ENCODE data around the gene EML1.

The EML1 gene

DNA sequence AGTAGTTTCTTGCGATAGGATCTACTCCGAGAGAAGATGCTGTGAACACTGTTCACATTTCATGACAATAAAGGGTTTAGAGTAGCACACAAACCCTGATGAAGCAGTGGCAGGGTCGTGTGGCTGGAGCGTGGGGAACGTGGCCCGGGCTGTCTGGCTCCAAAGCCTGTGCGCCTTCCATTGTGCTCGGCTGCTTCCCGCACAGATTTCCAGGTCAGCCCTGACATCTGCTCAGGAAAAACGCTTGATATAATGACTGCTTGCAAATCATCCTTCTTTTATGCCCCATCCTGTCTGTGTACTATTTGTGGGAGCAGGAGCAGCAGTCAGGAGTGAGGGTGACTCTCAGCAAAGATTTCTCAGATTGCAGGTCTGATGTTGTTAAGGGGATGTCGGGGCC lies 78.6 kb downstream of the EML1 start:
- no peak for DNase-seq (ENCODE audit: low read depth in 2 of 2)

DNA sequence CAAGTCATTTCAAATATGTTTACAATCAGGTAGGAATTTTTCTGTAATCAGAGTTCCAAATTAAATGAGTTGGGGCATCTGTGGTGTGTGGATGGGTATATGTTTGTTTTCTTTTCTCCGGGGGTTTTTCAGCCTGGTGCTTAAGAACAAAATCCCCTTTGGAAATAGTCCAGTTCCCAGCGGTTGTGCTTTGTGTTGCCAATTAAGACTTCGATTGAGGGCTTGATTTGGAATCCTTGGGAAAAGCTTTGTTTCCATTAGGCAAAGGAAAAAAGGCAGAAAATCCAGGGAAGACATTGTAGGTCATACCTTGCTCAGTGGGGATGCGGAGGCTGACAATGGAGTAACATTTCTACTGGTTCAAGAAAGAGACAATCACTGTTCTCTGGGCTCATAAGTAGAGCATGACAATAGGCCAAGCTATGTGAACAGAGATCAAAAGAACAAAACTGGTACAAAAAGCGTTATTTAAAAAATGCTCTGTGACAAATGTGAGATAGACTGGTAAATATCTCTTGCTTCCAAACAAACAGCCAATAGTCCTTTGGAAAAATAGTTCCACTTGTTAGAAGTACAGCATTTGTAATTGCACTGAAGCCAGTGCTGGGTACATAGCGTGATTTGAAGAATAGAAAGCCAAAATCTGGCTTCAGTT lies 79.7 kb downstream of the EML1 start:
- no peak for DNase-seq (ENCODE audit: low read depth in 2 of 2)

DNA sequence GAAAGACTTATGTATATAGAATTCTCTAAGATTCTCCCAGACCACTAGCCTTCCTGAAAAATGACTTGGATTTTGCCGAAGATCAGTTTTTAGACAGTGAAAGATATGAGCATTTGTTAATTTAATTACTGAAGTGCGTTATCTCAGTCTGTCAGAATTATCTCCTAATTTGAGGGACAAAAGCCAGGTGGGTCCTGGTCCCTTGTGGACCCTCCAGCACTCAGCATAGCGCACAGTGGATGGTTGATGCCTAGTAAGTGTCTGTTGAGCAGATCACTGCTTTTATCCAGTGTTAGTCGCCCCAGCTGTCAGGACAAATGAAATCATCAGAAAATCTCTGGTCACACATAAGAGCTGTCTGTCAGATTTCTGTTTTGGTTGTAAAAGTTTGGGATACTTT lies 80.4 kb downstream of the EML1 start:
- no peak for DNase-seq (ENCODE audit: low read depth in 2 of 2)

DNA sequence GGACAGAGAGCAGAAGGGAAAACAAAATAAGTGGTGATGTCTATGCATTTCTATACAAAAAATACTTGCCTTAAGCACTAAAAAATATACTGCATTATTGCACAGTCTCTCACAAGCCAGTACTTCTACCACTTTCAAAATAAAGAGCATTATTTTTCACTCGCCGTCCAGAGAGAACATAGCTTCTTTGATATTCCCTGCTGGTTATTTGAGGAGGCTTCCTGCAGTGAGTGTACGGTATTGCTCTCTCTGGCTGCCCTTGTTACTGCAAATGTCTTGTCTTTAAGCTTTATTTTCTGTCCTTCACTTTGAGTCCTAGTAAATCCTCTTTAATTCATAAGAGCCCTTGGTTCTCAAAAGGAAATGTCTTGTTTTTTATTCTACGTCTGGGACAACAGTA lies 81.1 kb downstream of the EML1 start:
- no peak for DNase-seq (ENCODE audit: low read depth in 2 of 2)

DNA sequence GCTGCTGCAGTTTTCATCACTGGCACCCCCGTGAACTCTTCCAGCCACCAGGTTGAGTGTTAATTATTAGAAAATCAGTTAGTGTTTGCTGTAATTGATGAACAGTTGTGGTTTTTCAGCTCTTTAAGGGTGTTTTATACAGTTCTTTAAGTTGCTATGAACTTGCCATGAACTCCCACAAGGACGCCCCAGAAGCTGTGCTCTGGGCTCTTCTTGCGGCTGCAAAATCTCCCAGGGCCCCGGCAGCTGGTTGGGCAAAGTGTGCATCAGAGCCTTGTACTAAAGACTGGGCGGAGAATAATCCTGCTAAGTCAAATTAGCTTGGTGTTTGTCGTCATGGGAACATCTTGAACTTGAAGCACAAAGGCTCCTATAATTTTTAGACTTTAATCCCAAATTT lies 82.2 kb downstream of the EML1 start:
- DNase-seq (ENCODE audit: low read depth in 2 of 2) = no peak

DNA sequence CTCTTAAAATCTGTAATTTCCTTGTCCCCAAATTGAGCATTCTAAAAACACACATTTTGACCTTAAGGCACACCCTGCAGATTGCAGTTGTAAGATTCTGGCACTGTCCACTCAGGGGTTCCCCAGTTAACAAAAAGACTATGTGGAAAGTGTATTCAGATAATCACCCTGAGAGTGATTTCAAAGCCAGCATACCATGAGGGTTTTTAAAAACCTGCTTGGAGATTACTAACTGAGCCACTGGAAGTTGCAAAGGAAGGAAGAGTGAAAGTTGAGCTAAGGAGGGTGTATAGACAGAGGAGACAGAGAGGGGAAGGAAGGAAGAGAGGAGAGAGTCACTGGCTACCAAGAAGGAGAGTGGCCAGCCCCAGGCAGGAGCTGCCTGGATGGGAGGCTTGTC lies 82.6 kb downstream of the EML1 start:
- DNase-seq (ENCODE audit: low read depth in 2 of 2) = no peak

DNA sequence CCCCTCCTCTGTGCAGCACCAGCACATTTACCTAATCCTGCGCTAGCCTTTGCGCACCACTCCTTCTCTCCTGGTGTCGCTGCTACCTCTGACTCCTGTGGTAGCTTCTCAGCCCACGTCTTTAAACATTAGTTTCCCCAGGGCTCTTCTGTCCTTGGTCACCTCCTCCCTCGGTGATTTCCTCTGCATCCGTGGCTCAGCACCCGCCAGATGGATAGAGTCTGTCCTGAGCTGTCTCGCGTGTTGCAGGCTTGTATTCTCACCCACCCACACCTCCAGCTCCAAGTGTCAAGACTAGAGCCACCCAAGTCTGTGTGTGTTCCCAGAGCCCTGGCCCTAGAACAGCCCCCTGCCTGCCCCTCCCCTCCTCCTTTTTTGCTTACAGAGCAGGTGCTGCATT lies 83.2 kb downstream of the EML1 start:
- DNase-seq (ENCODE audit: low read depth in 2 of 2) = no peak

DNA sequence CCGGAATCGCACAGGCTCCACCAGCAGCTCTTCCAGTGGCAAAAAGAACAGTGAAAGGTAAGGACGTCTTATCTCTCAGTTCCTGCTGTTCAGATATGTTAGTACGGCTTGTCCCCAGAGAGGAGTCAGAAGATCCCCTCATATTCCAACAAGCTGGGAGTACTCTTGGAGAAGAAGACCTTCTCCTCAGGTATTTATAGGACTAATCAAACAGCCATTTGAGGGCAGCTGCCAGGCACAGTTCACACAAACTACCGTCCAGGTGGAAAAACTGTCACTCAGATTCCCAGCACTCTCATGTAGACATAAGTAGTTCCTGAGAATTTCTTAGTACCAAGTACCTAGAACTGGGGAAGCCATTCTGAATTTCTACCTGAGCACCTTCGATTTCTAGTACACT lies 85.3 kb downstream of the EML1 start:
- DNase-seq (ENCODE audit: low read depth in 2 of 2) = no peak

DNA sequence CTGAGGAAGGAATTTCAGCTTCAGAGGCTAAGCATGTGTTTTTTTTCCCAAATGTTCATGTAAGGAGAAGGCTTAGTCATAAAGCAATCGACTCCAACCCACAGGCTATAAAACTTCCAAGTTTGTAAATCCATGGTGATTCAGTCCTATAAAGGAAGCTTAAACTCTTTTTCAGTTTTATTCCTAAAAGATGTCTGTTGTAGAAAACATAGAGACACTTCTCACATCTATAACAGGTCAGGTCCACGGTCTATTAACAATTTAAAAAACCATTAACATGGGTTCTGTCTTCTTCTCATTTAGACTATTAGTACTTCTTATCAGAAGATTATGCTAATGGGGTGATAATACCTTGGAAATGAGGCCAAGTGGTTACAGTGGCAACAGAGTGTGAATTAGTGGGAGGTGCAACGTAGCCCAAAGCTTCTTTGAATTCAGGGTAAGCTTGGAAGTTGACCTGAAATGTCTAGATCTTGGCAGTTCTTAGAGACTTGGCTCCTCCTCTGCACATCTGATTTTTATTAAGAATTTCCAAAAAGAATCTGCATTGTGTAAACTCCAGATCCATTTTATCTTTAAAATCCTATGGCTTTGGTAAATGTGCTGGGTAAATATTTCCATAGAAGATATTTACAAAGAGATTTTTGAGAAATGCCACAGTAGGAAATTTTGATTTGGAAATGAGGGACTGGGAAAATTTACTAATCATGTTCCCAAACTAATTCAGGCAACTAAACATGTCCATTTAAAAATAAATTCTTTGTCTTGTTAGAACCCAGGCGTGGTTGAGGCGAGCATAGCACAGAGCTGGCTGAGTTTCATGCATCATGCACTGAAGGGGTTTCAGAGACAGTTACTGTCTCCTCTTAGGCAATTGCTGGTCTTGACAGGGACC lies 86.4 kb downstream of the EML1 start:
- no peak for DNase-seq (ENCODE audit: low read depth in 2 of 2)

DNA sequence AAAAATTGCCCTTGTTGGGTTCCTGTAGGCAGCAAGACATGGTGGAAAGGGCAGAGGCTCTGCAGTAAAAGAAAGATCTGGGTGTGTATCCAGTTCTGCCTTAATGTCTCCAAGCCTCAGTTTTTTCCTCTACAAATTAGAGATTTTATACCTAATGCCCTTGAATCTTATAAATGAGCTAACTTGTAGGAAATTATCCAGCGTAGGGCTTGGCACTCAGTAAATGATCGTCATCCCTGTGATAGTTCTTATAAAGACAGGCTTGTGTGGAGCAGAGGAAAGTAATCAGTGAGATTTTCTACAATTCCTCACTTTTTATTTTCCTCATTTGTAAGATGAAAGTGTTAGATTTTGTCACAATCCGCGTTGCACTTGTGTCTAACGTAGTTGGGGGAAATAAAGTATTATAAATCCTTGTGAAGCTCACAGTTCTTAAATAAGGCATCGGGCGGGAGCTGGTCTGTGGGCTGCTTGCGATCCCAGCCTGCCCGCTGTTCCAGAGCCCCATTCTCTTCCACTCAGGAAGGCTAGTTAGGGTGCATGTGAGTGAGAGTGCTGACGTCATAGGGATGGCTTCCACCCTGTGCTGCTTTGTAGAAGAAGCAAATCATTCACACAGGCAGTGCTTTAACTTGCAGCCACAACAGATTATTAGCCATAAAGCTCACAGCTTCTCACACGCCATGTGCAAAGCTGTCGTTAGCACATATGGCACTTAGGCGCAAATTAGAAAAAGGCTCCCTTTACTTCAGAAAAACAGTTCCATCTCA lies 87.6 kb downstream of the EML1 start:
- no peak for DNase-seq (ENCODE audit: low read depth in 2 of 2)

DNA sequence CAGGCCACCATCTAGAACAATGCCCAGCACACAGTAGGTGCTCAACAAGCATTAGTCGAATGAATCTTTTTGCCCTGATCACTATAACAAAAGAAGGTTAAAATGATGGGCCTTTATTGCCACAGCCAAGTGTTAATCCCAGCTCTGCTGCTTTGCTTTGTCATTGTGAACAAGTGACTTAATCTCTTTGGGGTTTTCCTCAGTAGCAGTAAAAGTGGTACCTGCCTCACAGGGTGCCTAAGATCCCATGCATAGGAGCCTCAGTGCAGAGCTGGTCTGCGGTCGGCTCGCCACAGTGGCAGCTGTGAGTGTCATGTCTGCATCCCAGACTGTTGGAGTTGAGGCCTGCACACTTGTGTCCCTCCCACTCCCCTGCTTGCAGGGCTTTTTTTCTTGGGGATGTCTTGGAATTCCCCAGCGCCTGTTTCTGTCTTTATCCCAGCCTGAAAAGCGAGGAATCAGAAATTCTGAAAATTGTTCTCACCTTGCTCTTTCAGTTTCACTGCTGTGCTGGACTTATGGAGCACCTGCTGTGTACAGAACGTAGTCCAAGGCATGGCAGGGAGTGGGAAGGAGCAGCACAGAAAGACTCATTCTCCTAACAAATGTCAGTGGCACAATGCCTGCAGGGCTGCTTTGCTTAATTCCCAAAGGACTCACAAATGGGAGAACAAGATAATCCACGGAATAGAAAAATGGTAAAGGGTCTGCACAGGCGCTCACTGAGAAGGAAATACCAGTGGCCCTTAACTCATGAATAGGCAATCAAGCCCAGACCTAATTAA lies 90.8 kb downstream of the EML1 start:
- no peak for DNase-seq (ENCODE audit: low read depth in 2 of 2)

DNA sequence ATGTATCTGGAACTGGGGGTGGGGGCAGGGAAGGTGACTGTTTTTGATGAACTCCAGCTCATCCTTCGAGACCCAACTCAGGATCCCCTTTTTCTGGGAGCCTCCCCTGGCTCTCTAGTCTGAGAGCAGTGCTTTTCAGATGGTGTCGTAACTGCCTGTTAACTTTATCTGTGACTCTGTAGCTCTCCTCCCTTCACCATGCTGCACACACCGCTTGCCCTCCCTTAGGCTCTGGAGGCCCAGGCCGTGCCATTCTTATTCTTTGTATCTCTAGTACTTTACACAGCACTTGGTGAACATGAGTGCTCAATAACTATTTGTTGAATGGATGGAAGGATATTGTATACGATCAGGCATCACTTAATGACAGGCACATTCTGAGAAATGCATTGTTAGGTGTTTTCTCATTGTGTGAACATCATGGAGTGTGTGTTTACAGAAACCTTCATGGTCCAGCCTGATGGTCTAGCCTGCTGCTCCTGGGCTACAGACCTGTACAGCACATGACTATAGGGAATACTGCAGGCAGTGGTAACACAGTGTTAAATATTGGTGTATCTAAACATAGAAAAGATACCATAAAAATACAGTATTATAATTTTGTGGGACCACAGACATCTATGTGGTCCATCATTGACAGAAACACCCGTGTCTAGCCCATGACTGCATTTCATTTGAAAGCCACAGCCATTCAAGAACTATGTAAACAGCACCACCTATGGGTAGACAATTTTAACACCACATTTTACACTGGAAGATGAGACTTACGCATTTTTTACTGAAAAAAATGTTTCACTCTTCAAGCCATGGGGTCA lies 91.8 kb downstream of the EML1 start:
- no peak for DNase-seq (ENCODE audit: low read depth in 2 of 2)

DNA sequence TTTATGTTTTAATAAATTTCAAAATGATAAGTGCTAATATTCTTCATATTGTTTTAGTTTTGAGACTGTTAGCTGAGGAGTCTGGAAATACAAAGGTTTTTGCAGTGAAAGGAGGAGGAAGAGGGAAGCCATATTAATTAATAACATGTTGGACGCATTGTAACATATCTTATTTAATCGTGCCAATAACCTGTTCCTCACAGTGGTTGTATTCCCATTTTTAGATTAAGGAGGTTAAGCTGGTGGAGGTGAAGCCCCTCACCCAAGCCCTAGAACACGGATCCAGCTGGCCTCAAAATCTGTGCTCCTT lies 92.4 kb downstream of the EML1 start:
- DNase-seq (ENCODE audit: low read depth in 2 of 2) = no peak

DNA sequence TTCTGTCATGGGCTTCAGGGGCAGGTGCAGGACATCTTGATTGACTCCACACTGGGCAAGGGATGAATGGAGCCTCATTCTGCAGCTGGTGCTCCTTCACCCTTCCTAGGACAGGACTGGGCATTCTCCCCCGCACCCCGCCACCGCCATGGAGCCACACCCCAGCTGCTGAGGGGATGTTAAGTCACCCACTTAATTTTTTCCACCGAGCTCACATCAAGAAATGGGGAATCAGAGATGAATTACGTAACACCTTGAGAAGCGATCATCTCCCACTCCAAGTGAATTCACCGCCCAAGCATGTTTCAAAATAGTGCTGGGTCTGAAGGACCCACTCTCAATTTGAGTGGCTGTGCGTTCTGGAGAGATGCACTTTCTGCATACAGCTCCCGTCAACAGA lies 94.2 kb downstream of the EML1 start:
- no peak for DNase-seq (ENCODE audit: low read depth in 2 of 2)

DNA sequence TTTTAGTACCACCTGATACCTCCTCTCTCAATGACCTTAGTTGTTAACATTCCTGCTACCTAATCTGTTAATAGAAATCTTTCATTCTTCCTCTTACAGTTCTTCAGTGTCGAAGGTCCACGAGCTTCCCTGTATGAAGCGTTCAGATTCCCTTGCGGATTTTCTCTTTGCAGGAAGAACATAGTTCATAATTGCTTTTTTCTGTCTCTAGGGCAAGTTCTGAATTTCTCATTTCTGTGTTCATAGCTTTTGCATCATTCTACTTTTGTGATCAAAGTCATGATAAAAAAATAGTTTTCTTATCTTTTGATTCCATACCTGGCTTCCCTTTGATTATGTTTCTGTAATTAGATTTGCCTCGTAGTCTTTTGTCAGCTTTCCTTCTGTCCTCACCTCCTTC lies 94.9 kb downstream of the EML1 start:
- DNase-seq (ENCODE audit: low read depth in 2 of 2) = no peak

DNA sequence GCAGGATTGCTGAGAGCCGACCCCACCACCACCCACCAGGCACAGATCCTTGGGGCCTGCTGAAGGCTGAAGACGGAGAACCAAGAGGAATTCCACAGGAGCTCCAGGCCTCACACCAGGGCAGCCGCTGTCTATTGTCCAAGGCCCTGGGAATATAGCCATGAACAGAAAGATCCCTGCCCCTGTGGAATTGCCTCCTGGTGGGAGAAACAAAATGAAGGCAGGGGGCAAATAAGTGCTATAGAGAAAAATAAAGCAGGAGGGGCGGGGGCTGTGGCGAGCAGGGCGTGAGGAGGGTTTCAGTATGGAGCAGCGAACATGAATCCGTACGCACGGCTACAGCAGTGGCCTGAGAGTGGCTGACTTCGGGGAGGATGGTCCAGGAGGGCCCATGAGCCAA lies 96.1 kb downstream of the EML1 start:
- no peak for DNase-seq (ENCODE audit: low read depth in 2 of 2)

DNA sequence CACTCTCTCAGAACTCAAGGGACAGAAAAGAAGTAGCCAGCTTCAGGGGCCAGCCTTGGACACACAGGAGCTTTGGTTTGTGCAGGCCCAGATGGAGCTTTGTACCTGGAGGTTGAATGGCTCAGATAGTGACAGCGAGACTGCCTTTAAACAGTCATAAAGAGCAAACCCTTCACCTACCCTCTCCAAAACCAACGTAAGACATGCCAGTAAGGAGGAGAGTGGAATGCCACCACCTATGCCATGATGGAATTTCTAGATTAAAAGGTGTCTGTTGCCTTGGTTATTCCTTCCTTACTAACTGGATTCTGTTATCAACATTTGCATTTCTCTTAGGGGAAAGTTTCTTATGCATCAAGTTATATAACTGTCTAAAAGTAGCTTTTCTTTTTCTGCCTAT lies 98.1 kb downstream of the EML1 start:
- DNase-seq (ENCODE audit: low read depth in 2 of 2) = no peak

DNA sequence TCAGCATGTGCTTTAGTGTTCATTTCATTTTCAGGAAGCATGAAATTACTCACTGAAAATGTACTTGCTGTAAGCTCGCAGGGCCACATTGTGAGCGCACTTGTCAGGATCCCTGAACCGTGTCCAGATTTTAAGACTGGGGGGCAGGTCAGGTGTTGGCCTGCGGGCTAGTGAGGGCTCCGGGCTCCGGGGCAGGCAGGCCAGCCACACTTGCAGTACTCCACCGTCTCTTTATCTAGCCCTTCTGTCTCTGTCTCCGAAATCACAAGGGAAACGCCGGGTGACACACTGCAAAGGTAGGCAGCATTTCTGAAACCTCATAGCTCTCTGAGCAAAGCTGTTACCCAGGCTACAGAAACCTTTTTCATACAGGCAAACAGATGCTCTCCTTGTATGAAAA lies 98.7 kb downstream of the EML1 start:
- no peak for DNase-seq (ENCODE audit: low read depth in 2 of 2)

DNA sequence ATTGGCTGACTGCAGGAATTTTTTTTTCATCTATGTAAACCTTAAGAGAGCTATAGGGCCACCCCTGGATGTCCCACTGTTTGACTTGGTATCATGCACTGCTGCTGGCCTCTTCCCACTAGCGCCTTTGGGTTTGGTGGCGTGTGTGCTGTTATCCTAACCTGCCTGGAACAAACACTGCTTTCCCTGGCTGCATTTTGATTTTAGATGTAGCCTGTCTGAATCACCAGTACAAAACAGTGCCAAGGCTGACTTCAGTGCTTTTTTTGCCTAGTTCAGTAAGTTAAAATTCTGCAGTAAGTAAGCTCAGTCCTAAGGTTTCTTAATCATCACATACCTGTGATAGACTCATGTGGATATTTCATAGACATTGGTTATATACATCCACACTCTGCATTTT lies 99.2 kb downstream of the EML1 start:
- DNase-seq (ENCODE audit: low read depth in 2 of 2) = no peak

DNA sequence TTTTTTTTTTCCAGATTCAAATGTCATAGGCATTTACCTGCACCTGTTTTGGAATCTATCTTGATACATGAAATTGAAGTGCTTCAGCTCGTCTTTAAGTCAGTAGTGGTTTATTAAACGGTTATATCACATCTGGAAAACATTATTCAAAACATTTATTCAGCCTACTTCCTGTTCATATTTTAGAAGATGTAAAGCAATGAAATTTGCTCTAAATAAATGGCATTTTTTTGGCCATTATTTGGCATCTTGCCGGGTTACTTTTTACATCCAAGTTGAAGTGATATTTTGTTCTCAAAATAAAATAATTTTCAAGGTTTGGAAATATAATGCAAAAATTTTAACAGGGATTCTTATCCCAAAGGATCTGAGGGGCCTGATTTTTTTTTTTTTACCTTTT lies 103.1 kb downstream of the EML1 start:
- DNase-seq (ENCODE audit: low read depth in 2 of 2) = no peak

DNA sequence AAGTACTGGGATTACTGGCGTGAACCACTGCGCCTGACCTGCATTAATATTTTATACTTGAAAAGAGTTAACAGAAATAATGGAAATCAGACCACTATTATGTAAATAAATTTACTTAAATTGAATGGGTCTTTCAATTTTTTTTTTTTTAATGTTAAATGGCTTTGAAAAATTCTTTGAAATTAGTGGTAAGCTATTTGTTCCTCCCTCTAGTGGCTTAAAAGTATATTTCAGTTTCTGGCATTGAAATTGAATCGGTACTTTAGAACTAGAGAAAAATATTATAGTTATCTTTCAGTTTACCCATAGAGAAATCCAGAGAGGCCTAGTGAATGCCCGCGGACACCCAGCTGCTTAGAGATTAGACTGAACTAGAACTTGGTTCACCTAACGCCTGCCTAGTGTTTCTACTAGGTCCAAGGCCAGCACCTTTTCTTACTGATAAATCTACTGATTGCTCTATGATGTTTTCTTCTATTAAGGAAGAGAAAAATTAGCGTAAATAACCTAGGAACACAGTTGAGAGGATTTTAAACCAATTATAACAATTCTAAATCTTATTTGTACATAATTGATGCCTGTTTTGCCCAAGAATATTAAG lies 106.5 kb downstream of the EML1 start:
- DNase-seq (ENCODE audit: low read depth in 2 of 2) = no peak
